22Rv1 (cell line): ENCODE data around the gene PON2.

Experiments
- ZFX ChIP-seq: fragments of 450-650 bp; IDR thresholded peaks from 2 replicates; pipeline ENCODE4 v1.6.1; 2017; ENCODE audit warnings: antibody characterized with exemption, borderline replicate concordance
- TF ChIP-seq, protein P1 (sequence below): fragments of 450-650 bp; IDR thresholded peaks from 2 replicates; pipeline ENCODE4 v1.5.1; 2017; ENCODE audit warnings: mild to moderate bottlenecking

DNA sequence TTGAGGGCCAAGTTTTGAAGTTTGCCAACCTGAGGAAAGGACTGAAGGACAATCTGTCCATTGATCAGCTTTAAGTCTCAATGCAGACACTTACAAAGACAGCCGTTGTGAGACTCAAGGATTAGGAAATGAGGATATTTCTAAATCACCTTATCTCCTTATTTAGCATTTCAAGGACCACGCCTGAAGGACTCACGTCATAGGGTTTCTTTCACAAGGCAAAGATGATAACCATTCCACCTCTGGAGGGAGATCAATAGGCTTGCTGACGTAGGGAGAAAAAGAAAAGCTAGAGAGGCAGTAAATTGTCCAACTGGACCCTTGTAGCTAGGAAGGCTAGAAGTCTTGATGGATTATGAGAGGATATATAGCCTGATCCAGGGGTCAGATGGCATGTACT is 47.6 kb upstream of the PON2 start:
- TF ChIP-seq, protein P1, sequence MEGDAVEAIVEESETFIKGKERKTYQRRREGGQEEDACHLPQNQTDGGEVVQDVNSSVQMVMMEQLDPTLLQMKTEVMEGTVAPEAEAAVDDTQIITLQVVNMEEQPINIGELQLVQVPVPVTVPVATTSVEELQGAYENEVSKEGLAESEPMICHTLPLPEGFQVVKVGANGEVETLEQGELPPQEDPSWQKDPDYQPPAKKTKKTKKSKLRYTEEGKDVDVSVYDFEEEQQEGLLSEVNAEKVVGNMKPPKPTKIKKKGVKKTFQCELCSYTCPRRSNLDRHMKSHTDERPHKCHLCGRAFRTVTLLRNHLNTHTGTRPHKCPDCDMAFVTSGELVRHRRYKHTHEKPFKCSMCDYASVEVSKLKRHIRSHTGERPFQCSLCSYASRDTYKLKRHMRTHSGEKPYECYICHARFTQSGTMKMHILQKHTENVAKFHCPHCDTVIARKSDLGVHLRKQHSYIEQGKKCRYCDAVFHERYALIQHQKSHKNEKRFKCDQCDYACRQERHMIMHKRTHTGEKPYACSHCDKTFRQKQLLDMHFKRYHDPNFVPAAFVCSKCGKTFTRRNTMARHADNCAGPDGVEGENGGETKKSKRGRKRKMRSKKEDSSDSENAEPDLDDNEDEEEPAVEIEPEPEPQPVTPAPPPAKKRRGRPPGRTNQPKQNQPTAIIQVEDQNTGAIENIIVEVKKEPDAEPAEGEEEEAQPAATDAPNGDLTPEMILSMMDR, result no peak
- TF ChIP-seq ZFX, result no peak
